HG02852 (cell line): ENCODE data around the gene MEP1A.
"Not testable (repeated sequence)": the region's sequence is repeated elsewhere in the genome, so short reads cannot be mapped to it uniquely, and the experiment has no call there.

ENCODE experiments used
- ATAC-seq: cut with Tn5 transposase; IDR thresholded peaks from one replicate; pipeline ENCODE4 v1.9.1; 2021; ENCODE audit warnings: mild to moderate bottlenecking, moderate library complexity; ENCODE audit not compliant: unreplicated experiment

The MEP1A gene, protein sequence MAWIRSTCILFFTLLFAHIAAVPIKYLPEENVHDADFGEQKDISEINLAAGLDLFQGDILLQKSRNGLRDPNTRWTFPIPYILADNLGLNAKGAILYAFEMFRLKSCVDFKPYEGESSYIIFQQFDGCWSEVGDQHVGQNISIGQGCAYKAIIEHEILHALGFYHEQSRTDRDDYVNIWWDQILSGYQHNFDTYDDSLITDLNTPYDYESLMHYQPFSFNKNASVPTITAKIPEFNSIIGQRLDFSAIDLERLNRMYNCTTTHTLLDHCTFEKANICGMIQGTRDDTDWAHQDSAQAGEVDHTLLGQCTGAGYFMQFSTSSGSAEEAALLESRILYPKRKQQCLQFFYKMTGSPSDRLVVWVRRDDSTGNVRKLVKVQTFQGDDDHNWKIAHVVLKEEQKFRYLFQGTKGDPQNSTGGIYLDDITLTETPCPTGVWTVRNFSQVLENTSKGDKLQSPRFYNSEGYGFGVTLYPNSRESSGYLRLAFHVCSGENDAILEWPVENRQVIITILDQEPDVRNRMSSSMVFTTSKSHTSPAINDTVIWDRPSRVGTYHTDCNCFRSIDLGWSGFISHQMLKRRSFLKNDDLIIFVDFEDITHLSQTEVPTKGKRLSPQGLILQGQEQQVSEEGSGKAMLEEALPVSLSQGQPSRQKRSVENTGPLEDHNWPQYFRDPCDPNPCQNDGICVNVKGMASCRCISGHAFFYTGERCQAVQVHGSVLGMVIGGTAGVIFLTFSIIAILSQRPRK

DNA sequence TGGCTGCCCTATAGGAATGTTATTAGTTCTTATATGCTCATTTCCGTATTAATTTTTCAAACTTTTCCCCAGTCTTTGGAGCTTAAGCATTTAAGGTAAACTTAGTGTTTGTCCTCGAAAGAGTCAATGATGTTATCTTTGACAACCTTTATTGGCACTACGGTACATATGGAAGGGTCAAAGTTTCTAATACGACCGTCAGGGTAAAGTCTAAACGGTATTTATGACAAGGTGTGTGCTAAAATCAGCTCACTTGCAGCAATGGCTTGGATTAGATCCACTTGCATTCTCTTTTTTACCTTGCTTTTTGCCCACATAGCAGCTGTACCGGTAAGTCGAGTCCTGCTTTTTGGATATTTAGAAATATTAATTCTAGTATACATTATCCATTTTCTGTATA is at the start of gene MEP1A:
Gene MEP1A, plus strand, starts transcription at position 252 of the 400 bp plus-strand sequence. Its CDS starts 10 bp downstream, at position 262.
- no peak for ATAC-seq

DNA sequence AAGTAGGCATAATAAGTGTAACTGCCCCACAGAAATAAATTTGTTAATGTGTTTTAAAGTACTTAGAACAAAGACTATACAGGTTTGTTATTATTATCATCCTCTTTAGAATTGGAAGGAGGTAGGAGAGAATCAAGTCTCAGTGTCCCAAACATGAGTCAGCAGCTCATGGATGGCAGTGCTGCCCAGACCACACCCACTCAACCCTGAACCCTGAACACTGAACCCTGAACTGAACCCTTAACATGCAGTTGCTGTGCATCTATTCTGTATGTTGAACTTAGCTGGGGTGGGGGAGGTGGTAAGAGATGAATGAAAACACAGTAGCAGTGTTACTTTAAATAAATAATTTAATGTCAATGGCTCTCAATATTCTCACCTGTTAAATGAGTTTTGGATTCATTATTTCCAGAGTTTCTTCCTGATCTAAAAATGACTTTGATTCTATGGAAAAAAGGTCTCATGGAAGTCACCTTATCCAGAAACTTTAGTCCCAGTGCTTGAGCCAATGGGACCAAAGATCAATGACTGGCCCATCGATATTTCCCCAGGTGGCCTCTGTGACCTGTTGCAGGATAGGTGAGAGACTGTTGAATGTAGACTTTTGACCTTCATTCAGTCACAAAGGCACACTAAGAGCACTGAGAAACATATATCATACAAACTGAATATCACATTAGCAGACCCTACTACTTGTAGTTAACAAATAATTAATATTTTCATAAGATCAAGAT is 49.6 kb upstream of the MEP1A start:
- no peak for ATAC-seq

DNA sequence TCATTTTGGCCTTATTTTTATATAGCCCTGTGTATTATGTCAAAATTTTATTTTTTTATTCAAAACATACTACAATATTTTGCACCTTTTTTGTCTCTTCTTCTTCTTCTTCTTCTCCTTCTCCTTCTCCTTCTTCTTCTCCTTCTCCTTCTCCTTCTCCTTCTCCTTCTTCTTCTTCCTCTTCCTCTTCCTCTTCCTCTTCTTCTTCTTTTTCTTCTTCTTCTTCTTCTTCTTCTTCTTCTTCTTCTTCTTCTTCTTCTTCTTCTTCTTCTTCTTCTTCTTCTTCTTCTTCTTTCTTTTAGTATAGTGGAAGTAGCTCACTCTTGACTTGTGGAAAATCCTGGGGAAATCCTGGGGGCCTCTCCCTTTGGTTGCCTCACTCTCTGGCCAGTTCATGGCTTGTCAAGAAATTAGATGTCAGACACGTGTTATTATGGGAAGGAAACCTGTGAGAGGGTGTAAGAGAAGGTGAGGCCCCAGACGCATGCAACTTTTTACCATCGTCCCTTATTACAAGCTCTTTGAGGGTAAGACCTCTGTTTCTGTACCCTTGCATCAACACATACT is 48.9 kb upstream of the MEP1A start:
- not testable (repeated sequence) for ATAC-seq

DNA sequence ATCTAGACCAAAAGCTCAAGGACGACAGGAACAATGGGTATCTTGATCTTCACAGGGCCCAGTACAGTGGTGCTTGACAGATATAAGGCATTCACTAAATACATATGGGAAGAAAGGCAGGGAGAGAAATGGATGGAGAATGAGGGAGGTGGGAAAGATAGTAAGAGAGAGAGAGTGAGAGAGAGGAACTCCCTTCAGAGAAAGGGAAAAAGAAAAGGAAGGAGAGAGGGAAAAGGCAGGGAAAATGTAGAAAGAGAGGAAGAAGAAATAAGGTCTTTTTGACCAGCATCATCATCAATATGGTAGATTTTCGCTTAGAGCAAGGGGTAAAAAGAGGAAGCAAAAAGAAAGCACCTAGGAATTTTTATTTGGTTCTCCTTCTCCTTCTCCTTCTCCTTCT is 47.2 kb upstream of the MEP1A start:
- ATAC-seq, result no peak

DNA sequence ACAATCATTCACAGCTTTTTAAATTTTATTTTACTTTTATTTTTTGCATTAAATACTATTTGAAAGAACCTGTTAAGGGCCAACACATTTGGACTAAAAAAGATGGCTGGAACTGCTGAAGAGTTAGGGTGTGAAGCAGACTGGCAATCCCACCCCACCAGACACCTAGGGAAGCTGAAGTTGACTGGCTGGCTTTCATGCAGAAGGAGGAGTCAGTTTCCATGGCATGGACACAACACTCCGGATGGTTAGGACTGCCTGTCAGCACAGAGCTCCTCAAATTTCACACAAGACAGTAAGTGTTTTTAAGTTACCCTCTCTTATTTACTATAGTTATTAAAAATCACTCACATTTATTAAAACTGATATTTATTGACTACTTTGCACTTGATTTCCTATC is 46.5 kb upstream of the MEP1A start, which contains the start of gene ANKRD66:
Gene ANKRD66, plus strand, starts transcription at position 238 of the 400 bp plus-strand sequence. CDS start 5,016 bp downstream, outside the sequence.
- no peak for ATAC-seq

DNA sequence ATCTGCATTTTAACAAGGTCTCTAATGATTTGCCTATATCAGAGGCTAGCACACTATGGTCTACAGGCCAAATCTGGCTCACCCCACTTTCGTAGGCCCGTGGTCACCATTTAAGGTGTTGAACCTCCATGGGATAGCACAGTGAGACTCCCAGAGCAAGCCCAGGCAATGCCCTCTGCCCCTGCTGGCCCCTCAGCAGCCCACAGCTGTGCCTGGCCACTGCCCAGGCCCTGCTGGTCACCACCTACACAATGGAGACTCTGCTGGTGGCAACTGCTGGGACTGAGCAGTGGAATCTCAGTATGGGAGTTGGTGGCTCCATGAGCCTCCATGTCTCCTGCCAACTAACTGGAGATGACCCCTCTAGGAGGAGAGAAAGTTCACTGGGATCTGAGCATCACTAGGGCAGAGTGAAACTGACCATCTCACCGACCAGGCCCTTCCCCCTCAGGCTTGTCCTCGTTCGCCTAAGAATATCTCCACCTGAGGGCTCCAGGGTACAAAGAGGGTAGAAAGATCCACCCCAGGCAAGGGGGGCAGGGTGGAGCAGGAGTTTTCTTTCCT is 44.2 kb upstream of the MEP1A start:
- ATAC-seq, result no peak

DNA sequence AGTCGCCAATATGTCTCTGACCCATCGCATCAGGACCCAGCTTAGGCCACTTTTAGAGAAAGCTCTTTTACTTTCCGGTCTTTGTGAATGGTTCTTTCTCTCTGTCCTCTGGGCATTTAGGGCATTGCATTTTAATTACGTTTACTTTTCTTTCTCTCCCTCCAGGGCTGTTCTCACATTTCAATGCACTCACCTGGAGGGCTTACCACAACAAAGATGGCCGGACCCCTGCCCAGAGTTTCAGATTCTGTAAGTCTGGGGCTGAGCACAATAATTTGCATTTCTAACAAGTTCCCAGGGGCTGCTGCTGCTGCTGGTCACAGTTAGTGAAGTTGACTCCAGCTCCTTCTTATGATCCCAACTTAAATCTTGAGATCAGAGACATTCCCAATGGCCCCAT is 43.5 kb upstream of the MEP1A start:
- ATAC-seq, result no peak

DNA sequence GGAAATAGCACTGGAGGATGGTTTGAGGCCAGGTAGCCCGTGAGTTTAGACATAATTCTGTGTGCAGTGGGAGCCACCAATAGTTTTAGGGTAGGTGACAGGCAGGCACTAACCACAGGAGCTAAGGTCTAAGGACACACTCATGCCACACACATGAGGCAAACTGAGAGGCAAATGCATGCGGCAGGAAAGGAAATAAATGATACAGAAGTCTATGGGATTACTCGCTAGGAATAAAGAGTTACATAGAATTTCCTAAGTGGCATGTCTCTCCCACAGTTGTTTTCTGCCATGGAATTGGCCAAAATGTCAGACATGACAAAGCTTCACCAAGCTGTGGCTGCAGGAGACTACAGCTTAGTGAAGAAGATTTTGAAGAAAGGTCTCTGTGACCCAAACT is 41.5 kb upstream of the MEP1A start:
- ATAC-seq, result no peak

DNA sequence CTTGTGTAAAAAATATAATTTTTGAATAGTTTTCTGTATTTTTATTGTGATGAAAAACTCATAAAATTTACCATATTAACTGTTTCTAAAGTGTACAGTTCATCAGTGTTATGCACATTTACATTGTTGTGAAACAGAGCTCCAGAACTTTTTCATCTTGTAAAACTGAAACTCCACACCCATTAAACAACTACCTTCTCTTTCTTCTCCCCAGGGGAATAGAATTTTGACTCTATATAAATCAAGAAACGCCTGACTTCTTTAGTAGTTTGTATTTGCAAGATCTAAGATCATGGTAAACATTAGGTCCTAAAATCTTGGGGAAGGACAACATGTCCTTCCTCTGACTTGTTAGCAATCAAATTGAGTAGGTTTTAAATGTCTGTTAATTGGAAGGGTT is 37.3 kb upstream of the MEP1A start:
- no peak for ATAC-seq

DNA sequence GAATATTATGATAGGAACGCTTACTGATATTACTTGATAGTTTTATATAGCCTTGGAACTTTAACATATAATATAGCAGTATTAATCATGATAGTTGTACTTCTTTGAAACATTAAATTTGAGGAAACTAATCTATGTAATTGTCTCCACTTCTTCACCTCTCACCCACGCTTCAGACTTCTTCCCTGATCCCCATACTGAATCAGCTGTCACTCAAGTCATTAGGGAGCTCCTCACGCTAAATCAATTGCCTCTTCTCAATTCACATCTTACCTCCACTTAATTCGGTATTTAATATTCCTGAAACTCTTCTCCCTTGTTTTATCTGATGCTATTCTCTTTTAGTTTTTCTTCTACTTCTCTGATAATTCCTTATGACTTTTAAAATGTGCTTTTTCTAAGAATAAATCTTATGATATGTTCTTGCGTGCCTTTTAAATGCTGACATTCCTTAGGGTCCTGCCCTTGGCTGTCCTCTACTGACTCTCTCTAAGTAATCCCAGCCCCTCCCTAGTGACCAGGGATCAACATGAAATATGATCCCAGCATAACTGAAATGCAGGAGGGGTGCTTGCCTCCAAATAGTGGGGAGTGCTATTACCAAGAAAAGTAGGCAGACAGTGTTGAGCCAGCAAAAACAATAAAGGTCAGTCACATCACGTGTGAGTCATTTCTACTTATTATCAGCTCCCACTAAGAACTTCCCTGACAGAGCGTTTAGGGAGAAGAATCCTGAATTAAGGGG is 36.5 kb upstream of the MEP1A start:
- no peak for ATAC-seq

DNA sequence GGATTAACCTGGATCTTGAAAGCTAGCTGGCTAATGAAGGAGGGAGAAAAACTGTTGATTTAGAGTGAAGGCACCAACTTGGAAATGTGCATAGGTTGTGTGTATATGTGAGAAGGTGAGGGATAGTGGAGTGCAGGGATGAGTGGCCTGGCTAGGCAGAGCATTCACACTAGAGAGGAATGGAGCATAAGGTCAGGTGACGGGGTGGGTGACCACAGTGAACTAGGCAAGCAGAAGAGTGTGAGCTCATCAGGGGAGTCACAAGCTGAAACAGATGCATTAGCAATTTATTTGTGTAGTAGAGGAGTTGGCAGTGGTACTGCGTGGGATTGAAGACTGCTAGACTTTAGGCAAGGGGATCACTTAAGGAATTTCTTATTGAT is 36.0 kb upstream of the MEP1A start:
- no peak for ATAC-seq

DNA sequence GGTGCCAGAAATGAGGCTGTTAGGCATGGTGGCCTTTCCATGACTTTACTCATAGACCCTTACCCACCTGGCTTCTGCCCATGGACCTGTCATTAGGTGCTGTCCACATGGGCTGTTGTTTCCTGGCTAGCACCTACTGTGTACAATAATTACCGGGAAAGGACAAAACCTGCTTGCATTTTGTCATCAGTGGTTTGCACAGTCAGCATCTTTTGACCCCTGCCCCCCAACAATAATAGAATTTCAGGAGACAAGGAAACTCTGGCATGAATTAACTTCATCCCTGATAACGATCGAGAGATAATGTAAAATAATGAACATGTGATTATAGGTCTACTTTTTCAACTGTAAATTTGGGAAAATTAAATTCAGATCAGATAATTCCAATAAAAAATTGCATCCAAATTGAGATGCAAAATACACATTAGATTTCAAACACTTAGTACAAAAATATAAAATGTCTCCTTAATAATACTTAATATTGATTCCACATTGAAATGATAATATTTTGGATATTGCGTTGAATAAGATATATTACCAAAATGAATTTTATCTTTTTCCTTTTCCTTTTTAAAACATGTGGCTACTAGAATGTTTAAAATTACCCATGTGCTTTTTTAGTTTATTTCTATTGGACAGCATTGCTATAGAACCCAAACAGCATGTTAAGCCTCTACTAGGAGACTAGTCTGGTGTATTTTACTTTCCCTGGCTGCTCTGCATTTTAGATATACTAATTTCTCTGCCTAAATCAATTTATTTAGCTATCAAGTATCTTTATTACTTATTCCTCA is 34.0 kb upstream of the MEP1A start:
- no peak for ATAC-seq

DNA sequence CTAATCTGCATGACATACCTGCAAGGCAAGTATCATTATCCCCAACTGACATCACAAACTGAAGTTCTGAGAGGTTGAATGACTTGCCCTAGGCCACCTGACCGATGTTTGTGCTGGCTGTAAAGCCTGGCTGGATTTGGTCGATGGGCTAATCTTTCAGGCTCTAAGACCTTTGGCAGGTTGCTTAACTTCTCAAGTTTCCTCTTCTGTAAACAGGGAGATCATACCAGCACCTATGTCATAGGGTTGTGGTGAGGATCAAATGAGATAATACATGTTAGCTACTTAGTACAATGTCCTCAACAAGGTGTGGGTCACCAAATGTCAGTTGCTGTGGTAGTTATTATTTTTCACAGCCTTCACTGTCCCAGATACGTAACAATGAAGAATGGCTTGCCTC is 32.3 kb upstream of the MEP1A start:
- no peak for ATAC-seq

DNA sequence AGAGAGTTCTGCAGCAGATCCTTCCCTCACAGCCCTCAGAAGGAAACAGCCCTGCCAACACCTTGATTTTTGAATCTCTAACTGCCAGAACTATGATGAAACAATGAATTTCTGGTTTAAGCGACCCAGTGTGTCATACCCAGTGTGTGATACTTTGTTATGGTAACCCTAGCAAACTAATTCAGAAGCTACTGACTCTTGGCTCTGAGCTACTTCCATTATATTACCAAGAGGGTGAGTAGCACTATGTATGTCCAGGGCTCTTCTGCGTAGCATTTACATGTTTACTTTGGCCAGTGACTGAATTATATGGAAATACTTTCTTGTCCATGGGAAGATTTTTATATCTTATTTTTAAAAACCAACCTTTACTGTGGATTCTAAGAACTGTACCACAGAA is 29.7 kb upstream of the MEP1A start:
- ATAC-seq, result no peak

DNA sequence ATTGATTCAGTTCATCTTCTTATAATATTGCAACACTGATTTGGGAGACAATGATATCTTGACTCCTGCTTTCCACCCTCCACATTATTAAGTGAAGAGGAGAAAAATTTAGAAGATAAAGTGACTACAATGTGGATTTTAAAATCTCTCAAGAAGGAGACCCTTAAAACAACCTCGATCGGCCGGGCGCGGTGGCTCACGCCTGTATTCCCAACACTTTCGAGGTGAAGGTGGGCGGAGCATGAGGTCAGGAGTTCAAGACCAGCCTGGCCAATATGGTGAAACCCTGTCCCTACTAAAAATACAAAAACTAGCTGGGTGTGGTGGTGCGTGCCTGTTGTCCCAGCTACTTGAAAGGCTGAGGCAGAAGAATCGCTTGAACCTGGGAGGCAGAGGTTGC is 28.9 kb upstream of the MEP1A start:
- not testable (repeated sequence) for ATAC-seq

DNA sequence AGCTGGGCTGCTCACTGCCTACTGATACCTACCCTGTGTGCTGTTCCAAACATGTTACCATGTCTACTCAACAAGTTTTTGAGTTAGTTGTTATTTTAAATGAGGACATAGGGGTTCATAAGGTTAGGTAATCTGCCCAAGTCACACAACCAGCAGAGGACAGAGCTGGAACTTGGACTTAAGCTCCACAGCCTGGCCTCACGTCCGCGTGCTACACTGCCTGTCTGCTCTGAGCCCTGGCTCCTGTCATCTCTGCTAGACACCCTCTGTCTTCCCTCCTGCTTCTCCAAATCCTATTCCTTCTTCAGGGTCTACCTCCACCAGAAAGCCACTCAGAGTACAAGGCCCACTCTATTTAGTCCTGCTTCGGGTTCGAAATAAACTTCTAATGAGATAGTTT is 28.2 kb upstream of the MEP1A start:
- ATAC-seq, result no peak

DNA sequence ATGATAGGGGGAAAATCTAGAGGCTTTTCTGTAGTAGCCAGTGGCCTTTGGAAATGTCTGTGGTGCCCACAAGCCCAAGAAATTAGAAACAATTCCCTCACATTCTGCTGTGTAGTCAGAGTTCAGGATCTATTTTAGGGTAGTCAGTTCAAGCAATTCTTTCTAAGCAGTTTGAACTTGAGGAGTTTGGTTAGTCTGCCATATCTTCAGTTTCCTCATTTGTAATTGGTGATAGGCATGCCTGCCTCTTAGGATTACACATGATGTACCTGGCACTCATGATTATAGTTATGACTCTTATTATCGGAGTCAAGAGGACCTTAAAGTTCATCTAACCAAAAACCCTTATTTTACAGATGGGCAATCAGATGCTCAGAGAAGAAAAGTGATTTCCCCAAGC is 21.2 kb upstream of the MEP1A start:
- no peak for ATAC-seq

DNA sequence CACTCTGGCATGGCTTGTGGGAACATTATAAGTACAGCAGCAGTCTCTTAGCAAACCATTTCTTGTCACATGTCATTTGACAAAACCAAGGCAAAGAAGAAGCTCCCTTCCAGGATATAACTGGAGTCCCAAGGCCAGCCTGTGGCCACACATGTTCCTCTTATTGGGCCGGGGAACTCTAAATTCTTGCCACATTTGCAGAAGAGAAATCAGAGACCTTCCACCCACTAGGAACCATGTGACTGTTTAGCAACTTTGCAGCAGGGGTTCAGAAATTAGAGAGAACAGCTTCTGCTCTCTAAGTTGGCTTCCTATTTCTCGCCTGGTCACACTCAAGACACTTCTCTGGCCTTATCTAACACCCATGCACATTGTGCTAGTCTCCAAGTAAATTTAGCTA is 20.4 kb upstream of the MEP1A start:
- peak; percentile 78 for ATAC-seq

DNA sequence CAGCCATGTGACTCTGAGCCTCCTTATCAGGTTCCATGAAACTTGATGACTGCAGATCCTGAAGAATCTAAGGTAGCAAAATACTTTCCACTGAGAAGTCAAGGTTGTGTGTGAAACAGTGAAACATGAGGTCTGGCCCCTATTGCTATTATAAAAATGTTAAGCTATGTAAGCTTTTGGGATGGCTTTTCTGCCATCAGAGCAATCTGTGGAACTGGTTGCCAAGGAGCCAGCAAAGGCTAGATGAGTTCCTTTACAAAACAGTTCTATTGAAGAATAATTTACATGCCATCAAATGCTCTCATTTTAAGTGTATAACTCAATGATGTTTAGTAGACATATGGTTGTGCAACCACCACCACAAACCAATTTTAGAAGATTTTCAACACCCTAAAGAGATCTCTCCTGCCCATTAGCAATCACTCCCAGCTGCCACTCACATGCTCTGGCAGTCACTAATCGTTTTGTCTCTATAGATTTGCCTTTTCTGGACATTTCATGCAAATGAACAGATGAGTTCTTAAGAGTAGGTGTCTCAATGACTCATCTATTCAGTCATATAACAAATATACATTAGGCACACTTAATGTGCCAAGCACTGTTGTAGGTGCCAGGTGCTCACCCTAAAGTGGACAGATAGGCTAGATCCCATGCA is 19.9 kb upstream of the MEP1A start:
- peak; percentile 32 for ATAC-seq
